Measurements from ENCODE around the gene NKX1-1.

The NKX1-1 gene

DNA sequence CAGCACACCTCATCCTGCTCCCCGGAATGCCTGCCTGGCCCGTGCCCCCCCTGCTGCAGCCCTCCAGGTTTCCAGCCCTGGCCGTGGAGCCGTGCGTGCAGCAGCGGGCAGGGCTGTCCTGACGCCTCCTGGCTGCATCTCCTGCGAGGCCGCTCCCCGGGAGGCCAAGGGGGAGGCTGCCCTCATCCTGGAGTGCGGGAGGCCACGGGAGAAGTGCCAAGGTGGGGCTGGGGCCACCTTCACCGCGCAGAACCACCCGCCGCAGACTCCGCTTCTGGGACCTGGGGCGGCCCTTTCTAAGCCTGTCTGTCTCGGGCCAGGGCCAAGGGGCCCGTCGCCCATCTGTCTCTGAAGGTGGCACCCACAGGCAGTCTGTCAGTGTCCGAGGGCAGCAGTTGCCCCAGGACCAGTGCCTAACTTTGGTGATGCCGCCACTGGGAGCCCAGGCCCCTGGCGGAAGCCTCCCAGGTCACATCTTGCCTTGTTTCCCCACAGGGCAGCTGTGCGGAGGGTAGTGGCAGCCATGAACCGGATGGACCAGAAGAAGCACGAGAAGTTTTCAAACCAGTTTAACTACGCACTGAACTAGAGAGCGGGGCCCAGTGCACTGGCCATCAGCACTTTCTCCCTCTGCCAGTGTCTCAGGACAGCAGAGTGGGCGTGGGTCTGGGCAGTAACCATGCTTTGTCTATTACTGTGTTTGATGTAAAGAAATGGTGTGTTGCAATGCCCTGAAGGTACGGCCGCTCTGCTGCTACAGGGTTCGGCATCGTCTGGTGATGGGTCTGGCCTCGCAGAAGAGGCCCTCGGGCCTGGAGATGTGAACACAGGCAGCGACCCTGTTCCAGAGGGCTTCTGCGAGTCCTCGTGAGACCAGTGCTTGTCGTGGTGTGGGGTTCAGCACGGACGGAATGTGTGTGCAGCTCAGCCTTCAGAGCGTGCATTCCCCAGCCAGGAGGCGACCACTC is 20.6 kb downstream of the NKX1-1 start:
- DNase-seq (ENCODE audit: low spot score): no peak

DNA sequence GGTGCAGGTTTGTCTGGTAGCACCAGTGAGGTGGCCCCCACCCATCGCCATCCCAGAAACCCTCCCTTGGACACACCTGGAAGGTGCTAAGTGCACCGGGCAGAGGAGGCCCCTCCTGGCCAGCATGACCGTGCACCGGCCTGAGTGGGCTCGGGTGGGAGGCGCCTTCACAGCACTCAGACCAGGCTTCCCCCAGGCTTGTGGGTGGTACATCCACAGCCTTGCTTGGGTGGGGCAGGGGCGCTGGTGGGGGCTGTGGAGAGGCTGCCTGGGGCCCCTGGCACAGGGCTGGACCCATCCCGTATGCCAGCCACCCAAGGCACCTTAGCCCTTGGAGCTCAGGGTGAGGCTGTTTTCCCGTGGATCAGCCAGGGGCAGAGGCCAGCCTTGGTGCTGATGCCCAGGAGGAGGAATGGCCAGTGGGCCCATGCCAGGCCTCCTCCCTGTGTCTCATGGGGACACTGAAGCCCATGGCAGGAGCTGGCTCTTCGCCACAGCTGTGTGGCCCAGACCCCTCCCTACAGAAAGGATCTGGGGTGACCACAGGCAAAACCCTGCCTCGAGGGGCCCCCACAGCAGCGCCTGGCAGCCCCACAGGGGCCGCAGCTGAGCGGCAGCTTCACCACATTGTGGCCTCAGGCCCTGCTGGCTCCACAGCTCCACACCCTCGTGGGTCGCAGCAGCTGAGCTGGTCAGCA is 21.4 kb downstream of the NKX1-1 start:
- DNase-seq (ENCODE audit: low spot score): no peak

DNA sequence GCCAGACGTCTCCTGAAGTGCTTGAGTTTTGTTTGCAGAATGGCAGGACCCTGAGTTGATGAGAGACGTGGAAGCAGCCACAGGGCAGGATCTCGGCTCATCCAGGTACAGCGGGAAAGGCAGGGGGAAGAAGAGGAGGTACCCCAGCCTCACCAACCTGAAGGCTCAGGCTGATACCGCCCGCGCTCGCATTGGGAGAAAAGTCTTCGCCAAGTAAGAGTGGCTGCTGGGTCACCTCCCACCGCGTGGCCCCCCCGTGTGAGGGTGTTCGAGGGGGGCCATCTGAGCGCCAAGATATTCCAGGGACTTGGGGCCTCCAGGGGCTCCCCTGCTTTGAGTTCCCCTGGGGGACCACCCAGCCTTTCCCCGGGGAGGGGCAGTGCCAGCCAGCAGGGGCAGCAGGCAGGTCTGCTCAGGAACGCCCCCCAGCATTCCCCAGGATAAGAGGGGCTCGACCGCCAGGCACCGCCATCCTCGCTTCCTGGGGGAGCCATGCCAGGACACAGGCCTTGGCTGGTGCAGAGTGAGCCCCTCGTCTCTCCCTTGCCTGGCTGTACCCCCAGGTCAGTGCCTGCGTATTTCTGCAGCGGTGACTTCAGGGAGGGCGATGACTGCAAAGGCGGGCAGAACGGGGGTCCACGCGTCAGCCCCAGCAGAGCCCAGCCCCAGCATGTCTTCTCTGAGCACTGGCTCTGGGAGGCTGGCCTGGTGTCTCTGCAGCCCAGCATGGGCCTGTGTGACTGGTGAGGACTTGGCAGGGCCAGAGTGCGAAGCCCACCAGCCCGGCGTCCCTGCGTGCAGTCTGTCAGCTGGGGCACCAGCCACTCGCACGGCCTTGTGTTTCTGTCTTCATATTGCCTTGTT is 22.3 kb downstream of the NKX1-1 start:
- no peak for DNase-seq (ENCODE audit: low spot score)

DNA sequence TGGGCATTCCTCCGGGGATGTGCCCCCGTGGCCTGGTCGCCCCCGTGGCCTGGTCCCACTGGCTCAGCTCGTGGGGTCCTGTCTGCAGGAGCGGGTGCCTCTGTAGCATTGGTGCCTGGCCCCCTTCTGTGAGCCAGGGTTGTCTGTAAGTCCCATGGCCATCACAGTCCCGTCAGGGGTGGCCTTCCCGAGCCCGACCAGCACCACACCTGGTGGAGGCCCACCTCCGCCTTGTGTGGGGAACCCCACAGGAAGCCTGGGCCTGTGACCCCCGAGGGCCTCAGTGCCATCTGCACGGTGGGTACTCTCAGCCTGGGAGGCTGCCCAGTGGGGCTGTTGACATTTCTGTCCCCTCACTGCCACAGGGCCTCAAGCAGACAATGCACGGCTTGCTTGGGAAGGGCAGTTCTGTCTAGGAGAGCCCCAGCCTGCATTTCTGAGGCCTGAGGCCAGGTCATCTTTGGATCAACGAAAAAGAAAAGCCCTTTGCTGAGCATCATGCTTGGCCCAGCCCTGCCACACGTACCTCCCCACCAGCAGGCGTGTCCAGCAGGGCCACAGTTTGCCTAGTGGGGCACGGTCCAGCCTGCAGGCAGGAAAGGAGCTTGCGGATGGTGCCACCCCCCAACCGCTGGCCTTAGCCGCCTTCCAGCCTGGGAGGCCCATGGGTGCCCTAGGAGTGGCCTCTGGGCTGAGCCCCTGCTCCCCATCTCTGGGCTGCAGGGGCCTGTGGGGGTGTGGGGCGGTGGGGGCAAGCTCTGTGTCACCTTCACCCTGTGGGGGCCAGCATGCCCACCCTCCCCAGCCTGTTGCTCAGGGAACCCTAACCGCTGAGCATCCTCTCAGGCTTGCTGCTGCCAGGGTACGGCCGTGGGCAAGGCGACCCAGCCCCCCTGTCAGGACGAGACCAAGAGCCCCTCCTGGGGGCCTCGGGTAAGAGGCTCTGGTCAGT is 23.2 kb downstream of the NKX1-1 start:
- DNase-seq (ENCODE audit: low spot score): no peak

DNA sequence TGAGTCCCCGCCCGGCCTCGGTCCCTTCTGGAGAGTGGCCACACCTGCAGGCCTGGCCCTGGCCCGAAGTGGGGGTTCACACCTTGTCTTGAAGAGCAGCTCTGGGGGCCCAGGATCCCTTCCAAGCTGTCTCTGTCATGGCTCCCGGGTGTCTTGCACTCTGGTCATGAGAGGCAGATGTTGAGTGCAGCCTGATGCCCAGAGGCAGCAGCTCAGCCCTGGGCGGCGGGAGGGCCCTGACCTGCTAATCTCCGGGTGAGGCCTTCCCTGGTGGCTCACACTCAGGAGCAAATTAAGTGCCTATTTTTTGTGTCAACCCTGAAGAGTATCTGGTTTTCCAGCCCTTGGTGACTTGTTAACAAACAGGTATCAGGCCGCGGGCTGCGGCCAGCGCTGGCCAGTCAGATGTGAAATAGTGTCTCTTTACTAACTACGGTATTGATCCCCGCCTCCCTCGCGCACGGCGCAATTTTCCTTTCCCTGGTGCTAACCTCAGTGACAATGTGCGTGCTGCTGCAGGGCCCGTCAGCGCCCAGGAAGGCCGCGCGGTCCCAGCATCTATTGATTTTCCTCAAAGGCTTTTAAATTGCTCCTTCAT is 24.2 kb downstream of the NKX1-1 start:
- no peak for DNase-seq (ENCODE audit: low spot score)

DNA sequence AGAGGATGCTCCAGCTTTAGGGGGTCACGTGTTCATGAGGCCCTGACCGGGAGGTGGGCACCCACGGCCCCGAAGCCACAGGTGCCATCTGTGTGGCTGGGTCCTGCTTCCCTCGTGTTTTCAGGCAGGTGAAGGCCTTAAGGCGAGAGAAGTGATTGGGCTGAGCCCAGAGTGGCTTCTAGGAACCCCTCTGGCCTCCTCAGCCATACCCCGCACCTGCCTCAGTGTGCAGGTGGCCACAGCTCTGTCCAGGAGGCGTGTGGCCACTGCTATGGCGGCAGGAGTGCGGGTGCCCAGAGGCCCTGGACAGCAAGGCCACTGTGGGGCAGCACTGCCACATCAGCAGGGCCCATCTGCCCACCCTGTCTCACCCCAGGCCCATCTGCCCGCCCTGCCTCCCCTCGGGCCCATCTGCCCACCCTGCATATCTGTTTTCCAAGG is 25.0 kb downstream of the NKX1-1 start:
- DNase-seq (ENCODE audit: low spot score): no peak

DNA sequence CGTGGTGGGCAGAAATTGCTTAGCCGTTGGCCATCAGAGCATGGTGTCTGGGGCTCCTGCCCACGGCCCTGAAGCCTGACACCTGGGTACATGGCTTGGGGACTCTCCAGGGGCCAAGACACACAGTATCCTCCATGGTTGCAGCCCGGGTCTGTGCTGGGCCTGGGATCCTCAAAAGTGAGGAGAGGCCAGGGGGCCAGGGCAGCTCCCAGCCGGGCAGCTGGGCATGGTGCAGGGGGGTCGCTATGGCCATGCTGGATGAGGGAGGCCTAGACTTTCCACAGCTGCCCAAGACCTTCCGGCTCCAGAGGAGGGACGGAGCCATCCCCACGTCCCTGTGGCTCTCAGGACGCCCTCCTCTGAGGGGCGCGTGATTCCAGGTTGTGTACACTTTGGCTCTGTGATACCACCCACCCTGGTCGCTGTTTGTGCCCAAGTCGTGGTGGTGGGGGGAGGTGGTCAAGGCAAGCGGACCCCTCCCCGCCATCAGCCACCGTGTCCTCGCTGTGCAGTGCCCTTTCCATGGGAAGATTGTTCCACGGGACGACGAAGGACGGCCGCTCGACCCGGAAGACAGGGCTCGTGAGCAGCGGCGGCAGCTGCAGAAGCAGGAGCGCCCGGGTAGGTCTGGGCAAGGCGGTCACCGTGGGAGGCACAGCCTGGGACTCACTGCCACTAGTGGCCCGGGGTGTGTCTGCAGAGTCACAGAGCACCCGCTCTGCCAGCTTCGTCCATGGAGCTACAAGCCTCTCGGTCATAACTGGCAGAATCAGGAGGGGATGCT is 25.7 kb downstream of the NKX1-1 start:
- DNase-seq (ENCODE audit: low spot score): no peak

DNA sequence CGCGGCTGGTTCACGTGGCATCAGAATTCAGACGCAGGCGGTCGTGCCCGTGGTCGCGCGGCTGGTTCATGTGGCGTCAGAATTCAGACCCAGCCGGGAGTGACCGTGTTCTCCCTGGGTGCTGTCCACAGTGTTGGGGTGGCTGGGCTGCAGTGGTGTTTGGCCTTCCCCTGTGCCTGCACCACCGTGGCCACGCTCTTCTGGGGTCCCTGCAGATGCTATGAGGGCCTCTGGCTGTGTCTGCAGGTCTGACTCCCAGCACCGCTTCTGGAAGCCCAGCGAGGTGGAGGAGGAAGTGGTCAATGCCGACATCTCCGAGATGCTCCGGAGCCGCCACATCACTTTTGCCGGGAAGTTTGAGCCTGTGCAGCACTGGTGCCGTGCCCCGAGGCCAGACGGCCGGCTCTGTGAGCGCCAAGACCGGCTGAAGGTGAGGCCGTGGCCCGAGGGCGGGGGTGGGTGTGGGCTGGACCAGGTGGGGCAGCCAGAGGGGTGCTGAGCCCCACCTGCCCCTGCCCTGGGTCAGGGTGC is 26.4 kb downstream of the NKX1-1 start:
- no peak for DNase-seq (ENCODE audit: low spot score)

DNA sequence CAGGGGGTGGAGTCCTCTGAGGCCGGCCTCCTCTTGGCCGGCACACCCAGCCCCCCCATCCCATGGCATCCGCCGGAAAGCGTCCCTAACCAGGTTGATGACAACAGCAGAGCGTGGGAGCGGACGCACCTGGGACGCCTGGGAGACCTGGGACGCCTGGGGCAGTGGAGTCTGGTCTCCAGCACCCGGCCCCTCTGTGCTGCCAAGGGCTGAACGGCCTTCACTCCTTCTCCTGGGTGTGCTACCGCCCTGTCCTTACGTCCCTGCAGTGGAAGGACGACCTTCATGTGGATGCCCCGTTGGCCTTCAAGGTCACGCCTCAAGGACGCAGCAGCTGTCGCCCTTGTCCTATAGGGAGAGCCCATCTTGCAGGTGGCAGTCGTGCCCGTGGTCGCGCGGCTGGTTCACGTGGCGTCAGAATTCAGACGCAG is 26.9 kb downstream of the NKX1-1 start:
- DNase-seq (ENCODE audit: low spot score): no peak

DNA sequence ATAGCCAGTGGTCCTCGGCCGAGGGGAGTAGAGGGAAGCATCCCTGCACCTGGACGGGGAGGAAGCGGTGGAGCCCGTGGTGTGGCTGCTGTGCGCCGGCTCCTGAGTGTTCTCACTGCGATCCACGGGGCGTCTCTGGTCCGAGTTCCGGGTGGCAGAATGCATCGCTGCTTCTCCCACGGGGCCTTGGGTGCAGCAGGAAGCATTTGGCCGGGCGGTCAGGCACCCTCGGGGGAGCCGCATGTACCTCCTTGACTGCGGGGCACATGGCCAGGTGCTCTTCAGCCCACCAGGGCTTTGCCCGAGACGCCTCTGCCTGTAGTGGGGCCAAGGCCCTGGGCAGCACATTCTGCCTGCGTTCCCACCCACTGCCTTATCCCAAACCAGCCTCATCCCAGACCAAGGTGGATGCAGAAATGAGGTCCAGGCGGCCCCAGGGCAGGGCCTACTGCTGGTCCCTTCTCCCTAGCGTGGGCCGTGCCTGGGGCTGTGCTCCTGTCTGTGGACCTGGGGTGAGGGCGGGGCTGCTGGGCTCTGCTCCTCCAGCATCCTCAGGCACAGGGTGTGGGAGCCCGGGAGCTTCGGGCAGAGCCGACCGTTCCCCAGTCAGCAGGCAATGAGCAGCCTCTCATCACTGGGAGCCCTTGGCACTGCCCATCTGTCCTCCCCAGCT is 27.5 kb downstream of the NKX1-1 start:
- no peak for DNase-seq (ENCODE audit: low spot score)

DNA sequence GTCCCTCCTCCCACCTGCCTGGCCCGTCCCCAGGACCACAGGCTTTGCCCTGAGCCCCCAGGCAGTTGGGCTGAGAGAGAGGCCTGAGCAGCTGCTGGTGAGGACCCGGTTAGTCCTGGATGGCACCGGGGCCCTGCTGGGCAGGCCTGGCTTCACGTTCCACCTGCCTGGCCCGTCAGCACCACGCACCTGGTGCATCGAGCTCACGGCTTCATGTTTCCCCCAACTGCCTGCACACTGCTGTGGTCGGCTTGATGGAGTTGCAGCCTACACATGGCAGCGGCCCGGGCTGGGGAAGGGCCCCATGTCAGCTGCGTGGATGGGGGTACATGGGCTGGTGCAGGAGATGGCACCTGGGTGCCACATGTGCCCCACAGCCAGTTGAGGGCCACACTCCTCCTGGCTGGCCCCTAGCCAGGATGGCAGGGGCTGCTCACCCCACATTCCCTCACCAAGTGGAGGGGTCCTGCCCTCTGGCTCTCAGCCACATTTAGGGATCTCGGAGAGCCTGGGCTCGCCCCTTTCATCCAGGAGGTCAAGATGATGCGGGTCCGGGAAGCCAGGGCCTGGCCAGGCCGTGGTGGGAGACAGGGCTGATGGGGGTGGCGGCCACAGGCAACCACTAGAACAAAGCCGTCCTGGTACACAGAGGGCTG is 28.5 kb downstream of the NKX1-1 start:
- no peak for DNase-seq (ENCODE audit: low spot score)

DNA sequence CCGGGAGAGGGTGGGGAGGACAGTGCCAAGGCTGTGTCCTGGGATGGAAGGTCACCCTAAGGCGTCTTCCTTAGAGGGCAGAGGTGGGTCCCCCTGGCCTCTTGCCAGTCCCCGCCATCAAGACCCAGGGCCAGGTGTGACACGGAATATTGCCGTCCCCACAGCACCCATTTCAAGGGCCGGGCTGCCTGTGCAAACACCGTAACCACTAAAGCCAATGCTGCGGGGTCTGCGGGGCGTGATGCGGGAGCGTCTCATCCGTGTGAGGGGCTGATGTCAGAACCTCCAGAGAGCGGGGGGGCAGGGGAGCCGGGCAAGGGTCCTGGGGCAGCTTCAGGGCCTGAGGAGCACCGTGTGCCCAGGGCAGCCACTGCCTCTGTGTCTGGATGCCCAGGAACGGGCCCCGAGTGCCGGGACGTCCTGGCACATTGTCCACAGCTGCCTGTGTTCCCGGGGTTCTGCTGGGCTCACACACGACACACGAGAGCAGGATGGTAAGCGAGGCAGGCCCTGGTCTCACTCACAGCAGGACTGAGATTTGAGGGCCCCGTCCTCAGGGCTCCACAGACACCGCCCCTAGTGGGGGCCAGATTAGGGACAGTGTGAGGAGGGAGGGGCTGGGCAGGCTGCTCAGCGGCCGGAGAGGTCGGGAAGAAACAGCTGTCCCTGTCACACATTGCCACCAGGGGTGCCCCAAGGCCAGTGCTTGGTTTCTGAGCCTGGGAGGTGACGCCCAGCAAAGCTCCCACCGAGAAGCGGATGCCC is 29.2 kb downstream of the NKX1-1 start:
- DNase-seq (ENCODE audit: low spot score): no peak

DNA sequence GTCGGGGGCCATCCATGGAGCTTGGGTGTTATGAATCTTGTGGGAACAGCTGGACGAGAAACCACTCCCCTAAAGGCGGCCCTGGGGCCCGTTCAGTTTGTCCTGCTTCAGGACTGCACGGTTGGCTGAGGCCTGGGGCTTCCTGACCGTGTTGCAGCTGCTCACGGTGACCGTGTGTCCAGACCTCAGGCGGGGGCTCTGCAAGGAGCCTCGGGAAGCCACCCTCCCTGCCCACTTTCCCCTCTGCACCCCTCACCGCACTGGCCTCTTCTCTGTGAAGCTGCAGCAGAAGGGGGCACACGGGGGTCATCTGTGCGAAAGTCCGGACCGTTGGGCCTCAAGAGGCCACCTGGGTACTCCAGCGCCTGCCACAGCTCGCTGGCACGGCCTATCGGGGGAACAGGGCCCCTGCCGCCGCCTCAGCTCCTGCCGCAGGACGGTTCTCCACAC is 29.8 kb downstream of the NKX1-1 start:
- no peak for DNase-seq (ENCODE audit: low spot score)

DNA sequence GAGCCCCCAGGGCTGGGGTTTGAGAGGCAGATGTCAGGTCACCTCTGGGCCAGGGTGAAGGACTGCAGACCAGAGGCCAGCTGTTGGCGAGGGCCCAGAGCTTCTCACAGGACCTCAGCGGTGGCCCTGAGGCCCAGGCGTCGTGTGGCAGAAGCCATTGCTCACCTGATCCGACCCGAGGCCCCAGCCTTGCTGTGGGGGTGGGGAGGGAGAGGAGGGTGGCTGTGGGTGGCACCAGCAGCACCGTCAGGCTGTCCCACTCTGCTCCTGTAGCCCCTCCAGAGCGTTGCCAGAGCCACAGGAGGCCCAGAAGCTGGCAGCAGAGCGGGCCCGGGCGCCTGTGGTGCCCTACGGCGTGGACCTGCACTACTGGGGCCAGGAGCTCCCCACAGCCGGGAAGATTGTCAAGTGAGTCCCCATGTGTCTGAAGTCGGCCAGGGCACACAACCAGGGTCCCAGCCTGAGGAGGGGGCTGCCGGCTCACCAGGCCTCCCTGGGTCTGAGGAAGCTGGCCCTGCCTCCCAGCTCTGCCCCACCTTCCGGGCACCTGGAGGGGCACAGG is 30.4 kb downstream of the NKX1-1 start:
- DNase-seq (ENCODE audit: low spot score): no peak

DNA sequence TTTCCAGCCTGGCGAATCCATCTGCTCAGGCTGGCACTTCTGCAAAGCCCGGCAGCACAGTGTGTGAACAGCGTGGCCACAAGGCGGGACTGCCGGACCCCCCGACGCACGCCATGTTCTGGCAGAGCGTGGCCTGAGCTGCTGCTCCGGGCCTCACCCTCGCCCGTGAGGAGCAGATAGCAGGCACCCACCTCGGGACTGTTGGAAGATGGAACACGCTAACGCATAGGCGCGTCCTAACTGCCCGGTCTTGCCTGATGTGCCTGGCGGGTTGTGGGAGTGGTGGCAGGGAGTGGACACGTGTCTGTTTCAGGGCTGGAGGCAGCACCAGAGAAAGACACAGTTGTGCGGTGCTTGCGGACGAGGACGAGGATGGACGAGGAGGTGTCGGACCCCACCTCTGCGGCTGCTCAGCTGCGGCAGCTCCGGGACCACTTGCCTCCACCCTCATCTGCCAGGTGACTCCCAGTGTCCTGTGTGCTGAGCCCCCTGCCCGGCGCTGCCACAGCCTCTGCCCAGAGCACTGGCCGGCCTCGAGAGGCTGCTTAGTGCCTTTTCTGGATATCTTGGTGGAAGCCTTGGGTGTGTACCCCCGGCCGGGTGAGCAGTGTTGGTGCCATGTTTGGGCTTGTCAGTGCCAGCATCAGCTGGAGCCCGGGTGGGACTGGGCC is 31.1 kb downstream of the NKX1-1 start:
- no peak for DNase-seq (ENCODE audit: low spot score)

DNA sequence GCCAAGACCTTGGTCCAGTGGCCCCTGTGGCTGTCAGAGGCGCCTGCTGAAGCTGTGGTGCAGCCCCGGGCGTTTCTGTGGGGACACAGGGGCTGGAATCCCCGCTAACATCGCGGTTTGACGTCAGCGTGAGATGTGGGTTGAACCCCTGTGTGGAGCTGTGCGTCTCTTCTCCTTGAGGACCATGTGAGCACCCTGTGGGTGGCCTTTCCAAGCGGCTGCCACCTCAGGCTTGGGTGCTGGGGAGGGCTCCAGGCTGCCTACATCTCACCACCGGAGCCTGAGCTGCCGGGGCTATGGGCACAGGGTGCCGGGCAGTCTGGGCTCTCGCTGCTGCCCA is 31.6 kb downstream of the NKX1-1 start:
- DNase-seq (ENCODE audit: low spot score): no peak

Measured in AG20443 (cell line).